Measurements from ENCODE around the gene RERG. TPM values are rescaled to one million over a fixed set of nuclear protein-coding genes. Genes with fewer than 3 reads are reported as not detected.

RERG gene
- total RNA-seq, 1 experiment from 2014 or later: 0.50 TPM

DNA sequence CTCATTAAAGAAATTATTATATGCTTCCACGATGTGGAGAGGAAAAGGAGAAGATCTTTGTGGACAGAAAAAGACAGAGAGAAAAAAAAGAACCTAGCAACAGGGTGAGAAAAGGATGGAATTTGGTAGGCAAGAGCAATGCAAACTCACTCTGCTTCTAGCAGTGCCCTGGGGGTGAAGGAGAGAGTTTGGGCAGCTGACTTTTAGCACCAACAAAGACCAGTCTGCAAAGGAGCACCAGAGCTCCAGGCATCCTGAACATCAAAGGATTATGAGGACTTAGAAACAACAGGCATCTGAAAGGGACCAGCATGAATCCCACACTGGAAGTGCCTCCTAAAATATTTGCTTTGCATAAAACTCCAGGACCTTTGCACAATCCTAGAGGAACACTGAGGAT lies 32.8 kb upstream of the RERG start:
- Histone ChIP-seq H3K79me2 (ENCODE audit: low read depth) (no peaks in the 10 kb centered on the region), H3K27me3 (ENCODE audit: insufficient read depth, low read depth) (no peaks in the 10 kb centered on the region), H3K4me3 (no peak overlapping the region), H3K9me2 (ENCODE audit: insufficient read depth) (no peaks in the 10 kb centered on the region), H3F3A (ENCODE audit: insufficient read depth, low read depth) (no peaks in the 10 kb centered on the region), H3K4me2 (no peak overlapping the region), H2AFZ (no peak overlapping the region), H3K9me3 (ENCODE audit: insufficient read depth, low read depth) (no peaks in the 10 kb centered on the region), H3K27ac (no peak overlapping the region), H4K20me1 (ENCODE audit: insufficient read depth) (no peaks in the 10 kb centered on the region), H3K4me1 (replicated peaks; ENCODE audit: insufficient read depth) (no peaks in the 10 kb centered on the region), H3K36me3 (ENCODE audit: low read depth) (no peaks in the 10 kb centered on the region)
- BruUV-seq (replicated peaks): no TSS peak
- intact Hi-C loops (cut with micrococcal nuclease; ENCODE audit: unreplicated experiment): no loop called here
- no peak for DNase-seq
- POLR2A ChIA-PET (ENCODE audit: unreplicated experiment): no interaction called here
- TF ChIP-seq, protein P1, sequence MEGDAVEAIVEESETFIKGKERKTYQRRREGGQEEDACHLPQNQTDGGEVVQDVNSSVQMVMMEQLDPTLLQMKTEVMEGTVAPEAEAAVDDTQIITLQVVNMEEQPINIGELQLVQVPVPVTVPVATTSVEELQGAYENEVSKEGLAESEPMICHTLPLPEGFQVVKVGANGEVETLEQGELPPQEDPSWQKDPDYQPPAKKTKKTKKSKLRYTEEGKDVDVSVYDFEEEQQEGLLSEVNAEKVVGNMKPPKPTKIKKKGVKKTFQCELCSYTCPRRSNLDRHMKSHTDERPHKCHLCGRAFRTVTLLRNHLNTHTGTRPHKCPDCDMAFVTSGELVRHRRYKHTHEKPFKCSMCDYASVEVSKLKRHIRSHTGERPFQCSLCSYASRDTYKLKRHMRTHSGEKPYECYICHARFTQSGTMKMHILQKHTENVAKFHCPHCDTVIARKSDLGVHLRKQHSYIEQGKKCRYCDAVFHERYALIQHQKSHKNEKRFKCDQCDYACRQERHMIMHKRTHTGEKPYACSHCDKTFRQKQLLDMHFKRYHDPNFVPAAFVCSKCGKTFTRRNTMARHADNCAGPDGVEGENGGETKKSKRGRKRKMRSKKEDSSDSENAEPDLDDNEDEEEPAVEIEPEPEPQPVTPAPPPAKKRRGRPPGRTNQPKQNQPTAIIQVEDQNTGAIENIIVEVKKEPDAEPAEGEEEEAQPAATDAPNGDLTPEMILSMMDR (conservative IDR thresholded peaks at IDR 0.05): no peak
- TF ChIP-seq EZH2 (IDR thresholded peaks at IDR 0.05; ENCODE audit: low read depth): no peak
- CTCF ChIA-PET: no interaction called here

DNA sequence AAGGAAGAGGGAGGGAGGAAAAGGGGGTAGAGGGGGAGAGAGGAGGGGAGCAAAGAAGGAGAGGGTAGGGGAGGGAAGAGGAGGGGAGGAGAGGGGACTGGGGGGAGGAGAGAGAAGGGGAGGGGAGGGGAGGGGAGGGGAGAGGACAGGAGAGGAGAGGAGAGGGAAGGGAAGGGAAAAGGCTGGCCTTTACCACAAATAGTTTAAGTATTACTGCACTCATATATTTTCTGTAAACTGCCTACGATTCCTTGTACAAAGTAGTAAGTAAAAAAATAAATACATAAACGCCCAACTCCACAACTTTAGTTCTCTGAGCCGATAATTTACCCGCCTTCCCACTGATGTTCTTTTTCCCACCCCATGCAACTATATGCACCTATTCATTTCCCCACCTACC lies 23.7 kb upstream of the RERG start:
- Histone ChIP-seq H3K9me3 (ENCODE audit: insufficient read depth, low read depth) (peaks cover 6% of the 10 kb centered on the region; the same call in 1 of the 2 replicates), H3F3A (ENCODE audit: insufficient read depth, low read depth) (no peaks in the 10 kb centered on the region), H3K36me3 (ENCODE audit: low read depth) (no peaks in the 10 kb centered on the region), H3K27me3 (ENCODE audit: insufficient read depth, low read depth) (no peaks in the 10 kb centered on the region), H3K9me2 (ENCODE audit: insufficient read depth) (no peaks in the 10 kb centered on the region; the same call in 1 of the 2 replicates), H3K27ac (no peak overlapping the region), H3K4me3 (no peak overlapping the region), H2AFZ (no peak overlapping the region), H3K4me2 (no peak overlapping the region), H4K20me1 (ENCODE audit: insufficient read depth) (no peaks in the 10 kb centered on the region), H3K4me1 (replicated peaks; ENCODE audit: insufficient read depth) (no peaks in the 10 kb centered on the region), H3K79me2 (ENCODE audit: low read depth) (no peaks in the 10 kb centered on the region)
- BruUV-seq (replicated peaks): no TSS peak
- TF ChIP-seq EZH2 (IDR thresholded peaks at IDR 0.05; ENCODE audit: low read depth): no peak
- TF ChIP-seq, protein P1 (conservative IDR thresholded peaks at IDR 0.05): no peak
- ChIA-PET POLR2A (ENCODE audit: unreplicated experiment) (no interaction called here), CTCF (no interaction called here)
- intact Hi-C loops (cut with micrococcal nuclease; ENCODE audit: unreplicated experiment): no loop called here
- no peak for DNase-seq

DNA sequence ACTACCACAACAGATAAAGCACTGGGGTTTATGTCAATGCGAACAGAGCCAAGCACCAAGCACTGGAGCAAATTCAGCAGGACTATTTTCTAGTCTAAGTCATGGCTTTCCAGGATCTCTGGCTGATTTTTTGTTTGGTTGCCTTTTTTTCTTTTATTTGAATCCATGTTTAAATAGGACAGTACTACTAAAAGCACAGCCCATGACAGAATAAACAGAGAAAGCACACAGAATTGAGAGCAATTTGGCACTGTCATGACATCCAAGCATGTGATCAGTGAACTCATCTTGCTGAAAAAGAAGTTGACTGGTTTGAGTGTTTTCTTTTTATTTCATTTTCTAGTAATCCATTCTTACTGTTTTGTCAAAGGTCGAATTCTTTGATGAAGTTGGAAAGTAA lies 23.1 kb upstream of the RERG start:
- H4K20me1 ChIP-seq (ENCODE audit: insufficient read depth): no peaks in the 10 kb centered on the region
- ChIA-PET POLR2A (ENCODE audit: unreplicated experiment) (no interaction called here), CTCF (no interaction called here)
- no peaks in the 10 kb centered on the region for H3F3A ChIP-seq (ENCODE audit: insufficient read depth, low read depth)
- H3K27me3 ChIP-seq (ENCODE audit: insufficient read depth, low read depth): no peaks in the 10 kb centered on the region
- peaks cover 6% of the 10 kb centered on the region; the same call in 1 of the 2 replicates for H3K9me3 ChIP-seq (ENCODE audit: insufficient read depth, low read depth)
- no peak for TF ChIP-seq EZH2 (IDR thresholded peaks at IDR 0.05; ENCODE audit: low read depth)
- TF ChIP-seq, protein P1 (conservative IDR thresholded peaks at IDR 0.05): no peak
- H3K79me2 ChIP-seq (ENCODE audit: low read depth): no peaks in the 10 kb centered on the region
- no peaks in the 10 kb centered on the region; the same call in 1 of the 2 replicates for H3K9me2 ChIP-seq (ENCODE audit: insufficient read depth)
- BruUV-seq (replicated peaks): no TSS peak
- no peaks in the 10 kb centered on the region for H3K4me1 ChIP-seq (replicated peaks; ENCODE audit: insufficient read depth)
- intact Hi-C loops (cut with micrococcal nuclease; ENCODE audit: unreplicated experiment): no loop called here
- DNase-seq: no peak
- H3K27ac ChIP-seq: no peak overlapping the region
- no peak overlapping the region for H3K4me2 ChIP-seq
- no peak overlapping the region for H3K4me3 ChIP-seq
- no peaks in the 10 kb centered on the region for H3K36me3 ChIP-seq (ENCODE audit: low read depth)
- no peak overlapping the region for H2AFZ ChIP-seq

All from PC-9 (cell line).